ENCODE results near the gene ABCB8. TPM values are rescaled to one million over a fixed set of nuclear protein-coding genes. Genes with fewer than 3 reads are reported as not detected.

The ABCB8 gene
- total and polyA plus RNA-seq, 9 donors, result 6.1 to 45.2 (median 26.3) TPM

- Histone ChIP-seq H3K4me1 (ENCODE audit: insufficient read depth) (peaks cover 6% of the 10 kb centered on the region), H3K9me3 (no peaks in the 10 kb centered on the region), H3K27ac (no peak overlapping the region), H3K36me3 (no peaks in the 10 kb centered on the region), H3K27me3 (no peaks in the 10 kb centered on the region), H3K4me3 (no peak overlapping the region)
- intact Hi-C loops (cut with DNase I), result loop anchor here in 3 of 4 donors (5.0 to 10.0 kb wide), 2 partner anchors 56 to 97 kb away; no protein-coding TSS in a partner anchor
- peak; percentile 50 to 83 (median 76) for DNase-seq
- WGBS, 3 donors, result 3 to 4% (median 4%) methylated on average over 34 of the region's 34 CpGs
- no peak for TF ChIP-seq POLR2A (IDR thresholded peaks at IDR 0.05)
- no peak for TF ChIP-seq EP300 (IDR thresholded peaks at IDR 0.05)
- TF ChIP-seq, protein P1, sequence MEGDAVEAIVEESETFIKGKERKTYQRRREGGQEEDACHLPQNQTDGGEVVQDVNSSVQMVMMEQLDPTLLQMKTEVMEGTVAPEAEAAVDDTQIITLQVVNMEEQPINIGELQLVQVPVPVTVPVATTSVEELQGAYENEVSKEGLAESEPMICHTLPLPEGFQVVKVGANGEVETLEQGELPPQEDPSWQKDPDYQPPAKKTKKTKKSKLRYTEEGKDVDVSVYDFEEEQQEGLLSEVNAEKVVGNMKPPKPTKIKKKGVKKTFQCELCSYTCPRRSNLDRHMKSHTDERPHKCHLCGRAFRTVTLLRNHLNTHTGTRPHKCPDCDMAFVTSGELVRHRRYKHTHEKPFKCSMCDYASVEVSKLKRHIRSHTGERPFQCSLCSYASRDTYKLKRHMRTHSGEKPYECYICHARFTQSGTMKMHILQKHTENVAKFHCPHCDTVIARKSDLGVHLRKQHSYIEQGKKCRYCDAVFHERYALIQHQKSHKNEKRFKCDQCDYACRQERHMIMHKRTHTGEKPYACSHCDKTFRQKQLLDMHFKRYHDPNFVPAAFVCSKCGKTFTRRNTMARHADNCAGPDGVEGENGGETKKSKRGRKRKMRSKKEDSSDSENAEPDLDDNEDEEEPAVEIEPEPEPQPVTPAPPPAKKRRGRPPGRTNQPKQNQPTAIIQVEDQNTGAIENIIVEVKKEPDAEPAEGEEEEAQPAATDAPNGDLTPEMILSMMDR (IDR thresholded peaks at IDR 0.05), result peak; percentile 61 to 83 (median 79)
Measured at GRCh38 chr7:151017953-151018420, 10.3 kb upstream of the ABCB8 start.

GRCh38 chr7:151018421-151019129, 9.7 kb upstream of the ABCB8 start:
- WGBS, 3 donors, result 0 to 1% (median 1%) methylated on average over 55 to 82 of the region's 82 CpGs
- no peaks in the 10 kb centered on the region for H3K9me3 ChIP-seq
- no peaks in the 10 kb centered on the region for H3K27me3 ChIP-seq
- no peaks in the 10 kb centered on the region for H3K36me3 ChIP-seq
- no peak overlapping the region for H3K27ac ChIP-seq
- peak in 2 of 5 donors; percentile 46 to 60 for DNase-seq
- intact Hi-C loops (cut with DNase I), result loop anchor here in 3 of 4 donors (5.0 to 10.0 kb wide), 2 partner anchors 56 to 96 kb away; no protein-coding TSS in a partner anchor
- TF ChIP-seq EP300 (IDR thresholded peaks at IDR 0.05), result no peak
- TF ChIP-seq, protein P1 (IDR thresholded peaks at IDR 0.05), result no peak
- TF ChIP-seq POLR2A (IDR thresholded peaks at IDR 0.05), result no peak
- peaks cover 6% of the 10 kb centered on the region for H3K4me1 ChIP-seq (ENCODE audit: insufficient read depth)
- H3K4me3 ChIP-seq, result no peak overlapping the region

GRCh38 chr7:151019130-151019447, 9.2 kb upstream of the ABCB8 start:
- no peak overlapping the region for H3K4me3 ChIP-seq
- no peak overlapping the region for H3K27ac ChIP-seq
- intact Hi-C loops (cut with DNase I), result loop anchor here in 3 of 4 donors (5.0 to 10.0 kb wide), 2 partner anchors 57 to 96 kb away; no protein-coding TSS in a partner anchor
- H3K9me3 ChIP-seq, result no peaks in the 10 kb centered on the region
- peaks cover 5% of the 10 kb centered on the region for H3K4me1 ChIP-seq (ENCODE audit: insufficient read depth)
- 12 to 22% (median 15%) methylated on average over 19 to 20 of the region's 20 CpGs for WGBS, 3 donors
- no peaks in the 10 kb centered on the region for H3K36me3 ChIP-seq
- TF ChIP-seq, protein P1 (IDR thresholded peaks at IDR 0.05), result no peak
- TF ChIP-seq POLR2A (IDR thresholded peaks at IDR 0.05) (no peak), EP300 (IDR thresholded peaks at IDR 0.05) (no peak)
- no peak for DNase-seq
- no peaks in the 10 kb centered on the region for H3K27me3 ChIP-seq

GRCh38 chr7:151020231-151020630, 8.0 kb upstream of the ABCB8 start:
- no peak for DNase-seq
- Histone ChIP-seq H3K4me1 (ENCODE audit: insufficient read depth) (peaks cover 5% of the 10 kb centered on the region), H3K9me3 (no peaks in the 10 kb centered on the region), H3K36me3 (no peaks in the 10 kb centered on the region), H3K27ac (no peak overlapping the region), H3K27me3 (no peaks in the 10 kb centered on the region), H3K4me3 (no peak overlapping the region)
- WGBS, 3 donors, result 42 to 45% (median 44%) methylated on average over 7 of the region's 7 CpGs
- intact Hi-C loops (cut with DNase I), result no loop called here
- TF ChIP-seq POLR2A (IDR thresholded peaks at IDR 0.05) (no peak), EP300 (IDR thresholded peaks at IDR 0.05) (no peak)
- TF ChIP-seq, protein P1 (IDR thresholded peaks at IDR 0.05), result no peak
